ENCODE data around the gene NR3C2.
"Not testable (repeated sequence)": the region's sequence is repeated elsewhere in the genome, so short reads cannot be mapped to it uniquely, and the experiment has no call there.

The NR3C2 gene

DNA sequence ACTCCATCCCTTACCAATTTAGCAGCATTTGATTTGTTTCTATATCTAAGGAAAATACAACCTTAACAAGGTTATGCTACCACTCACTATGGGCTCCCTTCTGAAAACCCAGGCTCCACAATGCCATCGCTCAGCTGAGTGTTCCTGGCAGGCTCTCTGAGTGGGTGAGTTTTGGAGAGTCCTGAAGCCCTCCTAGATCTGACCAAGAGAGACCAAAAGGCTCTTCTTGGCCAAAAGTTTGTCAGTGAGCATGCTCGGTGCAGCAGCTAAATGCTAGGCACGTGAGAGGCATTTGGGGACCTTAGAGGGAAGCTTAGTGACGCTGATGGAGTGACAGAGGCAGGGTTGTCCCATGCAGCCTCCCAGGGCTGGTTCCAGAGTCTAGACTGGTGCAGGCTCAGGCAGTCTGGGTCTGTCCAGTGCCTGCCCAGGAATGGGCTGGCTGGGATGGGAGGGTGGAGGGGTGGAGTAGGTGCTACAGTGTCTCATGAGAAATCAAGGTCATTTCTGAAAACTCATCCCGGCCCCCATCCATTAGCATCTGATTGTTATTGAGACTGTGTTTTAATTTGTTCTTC, 346.8 kb downstream of the NR3C2 start:
- Histone ChIP-seq H3K36me3 (ENCODE audit: insufficient read depth, low read length) (peaks cover 6% of the 10 kb centered on the region), H3K27ac (ENCODE audit: low read depth, low read length) (no peak overlapping the region), H3K4me3 (ENCODE audit: low read depth in 1 of 2, low read length in 2 of 2) (no peak overlapping the region), H3K9ac (ENCODE audit: low read length) (no peak overlapping the region), H3K27me3 (ENCODE audit: control insufficient read depth in 1 of 2, insufficient read depth in 2 of 2, low read length in 2 of 2) (no peaks in the 10 kb centered on the region), H3K9me3 (ENCODE audit: low read length) (no peaks in the 10 kb centered on the region), H3K4me1 (ENCODE audit: insufficient read depth, low read length) (peaks cover 7% of the 10 kb centered on the region)

DNA sequence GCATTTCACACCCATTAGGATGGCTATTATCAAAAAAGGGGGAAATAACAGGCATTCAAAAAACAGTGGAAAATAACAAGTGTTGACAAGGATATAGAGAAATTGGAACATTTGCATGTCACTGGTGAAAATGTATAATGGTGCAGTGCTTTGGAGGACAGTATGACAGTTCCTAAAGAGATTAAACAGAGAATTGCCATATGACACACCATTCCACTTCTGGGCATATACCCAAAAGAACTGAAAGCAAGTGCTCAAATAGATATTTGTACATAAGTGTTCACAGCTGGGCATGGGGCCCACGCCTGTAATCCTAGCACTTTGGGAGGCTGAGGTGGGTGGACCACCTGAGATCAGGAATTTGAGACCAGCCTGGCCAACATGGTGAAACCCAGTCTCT, 348.1 kb downstream of the NR3C2 start:
- Histone ChIP-seq H3K4me1 (ENCODE audit: insufficient read depth, low read length) (peaks cover 7% of the 10 kb centered on the region), H3K9me3 (ENCODE audit: low read length) (no peaks in the 10 kb centered on the region), H3K4me3 (ENCODE audit: low read depth in 1 of 2, low read length in 2 of 2) (no peak overlapping the region), H3K36me3 (ENCODE audit: insufficient read depth, low read length) (peaks cover 6% of the 10 kb centered on the region), H3K27me3 (ENCODE audit: control insufficient read depth in 1 of 2, insufficient read depth in 2 of 2, low read length in 2 of 2) (no peaks in the 10 kb centered on the region), H3K9ac (ENCODE audit: low read length) (no peak overlapping the region), H3K27ac (ENCODE audit: low read depth, low read length) (no peak overlapping the region)

GRCh38 chr4:148093065-148093464, 349.1 kb downstream of the NR3C2 start:
- Histone ChIP-seq H3K9ac (ENCODE audit: low read length) (no peak overlapping the region), H3K9me3 (ENCODE audit: low read length) (no peaks in the 10 kb centered on the region), H3K36me3 (ENCODE audit: insufficient read depth, low read length) (peaks cover 6% of the 10 kb centered on the region), H3K27me3 (ENCODE audit: control insufficient read depth in 1 of 2, insufficient read depth in 2 of 2, low read length in 2 of 2) (no peaks in the 10 kb centered on the region), H3K4me3 (ENCODE audit: low read depth in 1 of 2, low read length in 2 of 2) (no peak overlapping the region), H3K27ac (ENCODE audit: low read depth, low read length) (no peak overlapping the region), H3K4me1 (ENCODE audit: insufficient read depth, low read length) (peaks cover 7% of the 10 kb centered on the region)

GRCh38 chr4:148092316-148093014, 349.7 kb downstream of the NR3C2 start:
- Histone ChIP-seq H3K36me3 (ENCODE audit: insufficient read depth, low read length) (peaks cover 6% of the 10 kb centered on the region), H3K9me3 (ENCODE audit: low read length) (no peaks in the 10 kb centered on the region), H3K27me3 (ENCODE audit: control insufficient read depth in 1 of 2, insufficient read depth in 2 of 2, low read length in 2 of 2) (no peaks in the 10 kb centered on the region), H3K4me1 (ENCODE audit: insufficient read depth, low read length) (peaks cover 7% of the 10 kb centered on the region), H3K9ac (ENCODE audit: low read length) (no peak overlapping the region), H3K4me3 (ENCODE audit: low read depth in 1 of 2, low read length in 2 of 2) (no peak overlapping the region), H3K27ac (ENCODE audit: low read depth, low read length) (no peak overlapping the region)

GRCh38 chr4:148091896-148092295, 350.3 kb downstream of the NR3C2 start:
- H3K36me3 ChIP-seq (ENCODE audit: insufficient read depth, low read length) = peaks cover 3% of the 10 kb centered on the region
- no peak overlapping the region for H3K27ac ChIP-seq (ENCODE audit: low read depth, low read length)
- H3K4me3 ChIP-seq (ENCODE audit: low read depth in 1 of 2, low read length in 2 of 2) = no peak overlapping the region
- peaks cover 7% of the 10 kb centered on the region for H3K4me1 ChIP-seq (ENCODE audit: insufficient read depth, low read length)
- no peak overlapping the region for H3K9ac ChIP-seq (ENCODE audit: low read length)
- H3K9me3 ChIP-seq (ENCODE audit: low read length) = no peaks in the 10 kb centered on the region
- no peaks in the 10 kb centered on the region for H3K27me3 ChIP-seq (ENCODE audit: control insufficient read depth in 1 of 2, insufficient read depth in 2 of 2, low read length in 2 of 2)

DNA sequence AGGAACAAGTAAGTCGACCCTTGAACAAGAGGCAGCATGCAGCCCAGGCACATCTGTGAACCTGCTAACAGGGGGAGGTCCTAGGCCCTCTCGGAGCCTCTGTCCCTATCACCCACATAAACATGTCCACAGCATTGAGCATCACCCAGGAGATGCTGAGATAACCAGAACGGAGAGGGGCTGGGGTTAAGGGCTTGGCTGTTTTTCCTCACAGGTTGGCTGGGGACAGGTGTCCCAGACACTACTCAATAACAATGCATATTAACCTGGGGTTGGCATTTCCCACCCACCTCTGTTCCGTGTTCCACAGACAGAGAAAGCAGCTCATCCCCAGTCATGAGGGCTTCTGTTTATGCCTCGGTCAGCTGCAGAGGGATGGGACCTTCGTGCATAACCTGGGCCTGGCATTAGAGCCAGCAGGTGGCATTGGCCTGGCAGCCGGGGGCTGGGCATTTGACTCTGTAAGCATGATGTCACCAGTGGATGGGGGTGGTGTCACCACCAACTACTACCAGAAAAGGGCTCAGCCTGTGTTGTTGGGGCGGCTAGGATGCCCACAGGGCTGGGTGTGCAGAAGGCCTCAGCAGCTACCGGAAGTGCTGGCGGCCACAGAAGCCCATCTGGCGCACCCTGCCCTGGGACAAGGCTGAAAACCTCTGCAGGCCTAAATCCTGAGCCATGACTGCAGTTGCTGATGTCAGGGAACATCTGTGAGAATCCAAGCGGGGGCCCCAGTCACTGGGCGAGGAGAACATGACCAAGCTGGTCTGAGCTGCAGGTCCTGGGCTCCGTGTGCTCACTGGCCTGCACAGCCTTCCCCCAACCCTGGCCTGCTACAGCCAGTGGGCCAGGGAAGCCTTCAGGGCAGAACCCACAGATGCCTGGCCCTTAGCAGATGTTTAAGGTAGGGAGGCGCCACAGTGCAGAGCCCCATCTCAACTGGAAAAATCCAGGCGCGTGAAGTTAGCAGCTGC, 351.4 kb downstream of the NR3C2 start:
- peaks cover 7% of the 10 kb centered on the region for H3K4me1 ChIP-seq (ENCODE audit: insufficient read depth, low read length)
- H3K9ac ChIP-seq (ENCODE audit: low read length) = no peak overlapping the region
- no peak overlapping the region for H3K4me3 ChIP-seq (ENCODE audit: low read depth in 1 of 2, low read length in 2 of 2)
- no peaks in the 10 kb centered on the region for H3K9me3 ChIP-seq (ENCODE audit: low read length)
- H3K27me3 ChIP-seq (ENCODE audit: control insufficient read depth in 1 of 2, insufficient read depth in 2 of 2, low read length in 2 of 2) = no peaks in the 10 kb centered on the region
- H3K27ac ChIP-seq (ENCODE audit: low read depth, low read length) = no peak overlapping the region
- no peaks in the 10 kb centered on the region for H3K36me3 ChIP-seq (ENCODE audit: insufficient read depth, low read length)

- no peak overlapping the region for H3K27ac ChIP-seq (ENCODE audit: low read depth, low read length)
- H3K27me3 ChIP-seq (ENCODE audit: control insufficient read depth in 1 of 2, insufficient read depth in 2 of 2, low read length in 2 of 2) = no peaks in the 10 kb centered on the region
- no peak overlapping the region for H3K9ac ChIP-seq (ENCODE audit: low read length)
- H3K4me1 ChIP-seq (ENCODE audit: insufficient read depth, low read length) = peaks cover 7% of the 10 kb centered on the region
- H3K4me3 ChIP-seq (ENCODE audit: low read depth in 1 of 2, low read length in 2 of 2) = no peak overlapping the region
- no peaks in the 10 kb centered on the region for H3K36me3 ChIP-seq (ENCODE audit: insufficient read depth, low read length)
- no peaks in the 10 kb centered on the region for H3K9me3 ChIP-seq (ENCODE audit: low read length)
Measured at GRCh38 chr4:148090029-148090428, 352.2 kb downstream of the NR3C2 start.

GRCh38 chr4:148089624-148090023, 352.6 kb downstream of the NR3C2 start:
- Histone ChIP-seq H3K27ac (ENCODE audit: low read depth, low read length) (no peak overlapping the region), H3K4me3 (ENCODE audit: low read depth in 1 of 2, low read length in 2 of 2) (no peak overlapping the region), H3K9me3 (ENCODE audit: low read length) (no peaks in the 10 kb centered on the region)

GRCh38 chr4:148083073-148083472, 359.1 kb downstream of the NR3C2 start:
- H3K27me3 ChIP-seq (ENCODE audit: control insufficient read depth in 1 of 2, insufficient read depth in 2 of 2, low read length in 2 of 2); H3K4me1 ChIP-seq (ENCODE audit: insufficient read depth, low read length); H3K9ac ChIP-seq (ENCODE audit: low read length); H3K27ac ChIP-seq (ENCODE audit: low read depth, low read length); H3K9me3 ChIP-seq (ENCODE audit: low read length); H3K4me3 ChIP-seq (ENCODE audit: low read depth in 1 of 2, low read length in 2 of 2): not testable (repeated sequence)
- peaks cover 14% of the 10 kb centered on the region for H3K36me3 ChIP-seq (ENCODE audit: insufficient read depth, low read length)

More at GRCh38 chr4:148089624-148090023, 352.6 kb downstream of the NR3C2 start:
- Histone ChIP-seq H3K27me3 (ENCODE audit: control insufficient read depth in 1 of 2, insufficient read depth in 2 of 2, low read length in 2 of 2) (no peaks in the 10 kb centered on the region), H3K9ac (ENCODE audit: low read length) (no peak overlapping the region), H3K4me1 (ENCODE audit: insufficient read depth, low read length) (peaks cover 7% of the 10 kb centered on the region), H3K36me3 (ENCODE audit: insufficient read depth, low read length) (no peaks in the 10 kb centered on the region)

DNA sequence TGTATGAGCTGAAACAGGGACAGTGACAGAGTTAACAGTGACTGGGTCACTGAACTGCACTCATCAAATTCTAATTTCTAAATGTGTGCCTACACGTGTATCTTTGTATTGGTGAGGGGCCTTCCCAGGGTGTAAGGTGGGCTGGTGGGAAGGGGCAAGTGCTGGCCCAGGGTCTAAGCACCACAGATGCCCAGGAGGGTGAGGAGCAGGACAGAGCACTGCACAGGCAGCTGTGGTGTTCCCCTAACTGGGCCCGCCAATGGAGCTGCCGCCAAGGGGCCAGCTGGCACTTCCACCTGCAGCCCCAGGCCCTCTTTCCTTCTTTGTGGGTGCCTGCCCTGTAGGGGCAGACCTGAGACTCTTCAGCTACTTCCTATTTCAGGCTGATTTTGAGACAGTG, 360.5 kb downstream of the NR3C2 start:
- peaks cover 14% of the 10 kb centered on the region for H3K36me3 ChIP-seq (ENCODE audit: insufficient read depth, low read length)
- no peak overlapping the region for H3K4me3 ChIP-seq (ENCODE audit: low read depth in 1 of 2, low read length in 2 of 2)
- no peaks in the 10 kb centered on the region for H3K27me3 ChIP-seq (ENCODE audit: control insufficient read depth in 1 of 2, insufficient read depth in 2 of 2, low read length in 2 of 2)
- H3K4me1 ChIP-seq (ENCODE audit: insufficient read depth, low read length) = no peaks in the 10 kb centered on the region
- H3K9me3 ChIP-seq (ENCODE audit: low read length) = no peaks in the 10 kb centered on the region
- H3K27ac ChIP-seq (ENCODE audit: low read depth, low read length) = no peak overlapping the region
- no peak overlapping the region for H3K9ac ChIP-seq (ENCODE audit: low read length)

- no peaks in the 10 kb centered on the region for H3K9me3 ChIP-seq (ENCODE audit: low read length)
- H3K4me1 ChIP-seq (ENCODE audit: insufficient read depth, low read length) = no peaks in the 10 kb centered on the region
- no peak overlapping the region for H3K27ac ChIP-seq (ENCODE audit: low read depth, low read length)
- no peaks in the 10 kb centered on the region for H3K27me3 ChIP-seq (ENCODE audit: control insufficient read depth in 1 of 2, insufficient read depth in 2 of 2, low read length in 2 of 2)
- no peak overlapping the region for H3K4me3 ChIP-seq (ENCODE audit: low read depth in 1 of 2, low read length in 2 of 2)
- H3K9ac ChIP-seq (ENCODE audit: low read length) = no peak overlapping the region
- H3K36me3 ChIP-seq (ENCODE audit: insufficient read depth, low read length) = peaks cover 17% of the 10 kb centered on the region
Measured at GRCh38 chr4:148081267-148081666, 360.9 kb downstream of the NR3C2 start.

Measured in muscle layer of colon (tissue), 2 donors.